Fibroblast of skin of right biceps (primary cell): ENCODE data around the gene OXLD1.

ENCODE experiments used
- DNase-seq: peaks from one replicate; pipeline ENCODE4 v3.0.0-alpha.2; 2013

The OXLD1 gene

GRCh38 chr17:81701288-81702071, 35.1 kb upstream of the OXLD1 start:
- DNase-seq: no peak

DNA sequence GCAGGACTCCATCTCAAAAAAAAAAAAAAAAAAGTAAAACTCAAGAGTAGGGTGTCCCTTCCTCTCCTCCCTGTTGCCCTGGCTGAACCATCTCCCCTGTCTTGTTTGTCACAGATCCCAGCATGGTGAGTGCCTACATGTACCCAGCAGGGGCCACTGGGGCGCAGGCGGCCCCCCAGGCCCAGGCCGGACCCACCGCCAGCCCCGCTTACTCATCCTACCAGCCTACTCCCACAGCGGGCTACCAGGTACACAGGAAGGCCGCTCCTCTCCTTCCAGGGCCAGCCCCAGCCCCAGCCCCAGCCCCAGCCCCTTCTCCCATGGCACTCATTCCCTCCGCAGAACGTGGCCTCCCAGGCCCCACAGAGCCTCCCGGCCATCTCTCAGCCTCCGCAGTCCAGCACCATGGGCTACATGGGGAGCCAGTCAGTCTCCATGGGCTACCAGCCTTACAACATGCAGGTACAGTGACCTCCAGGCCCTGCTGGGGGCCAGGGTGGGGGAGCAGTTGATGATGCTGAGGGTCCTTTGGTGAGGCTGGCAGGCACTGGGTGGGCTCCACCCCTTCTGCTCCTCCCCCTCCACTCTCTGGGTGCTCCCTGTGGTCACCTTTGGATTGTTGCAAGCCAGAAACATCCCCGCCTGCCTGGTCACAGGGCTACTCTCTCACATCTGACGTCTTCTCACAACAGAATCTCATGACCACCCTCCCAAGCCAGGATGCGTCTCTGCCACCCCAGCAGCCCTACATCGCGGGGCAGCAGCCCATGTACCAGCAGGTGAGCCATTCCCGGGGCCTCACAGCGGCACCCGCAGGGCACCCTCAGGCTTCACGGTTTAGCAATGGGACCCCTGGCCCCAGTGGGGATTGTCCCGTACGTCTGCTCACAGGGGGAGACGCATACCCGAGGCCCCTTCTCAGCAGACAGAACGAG, 34.2 kb upstream of the OXLD1 start:
- DNase-seq: no peak

DNA sequence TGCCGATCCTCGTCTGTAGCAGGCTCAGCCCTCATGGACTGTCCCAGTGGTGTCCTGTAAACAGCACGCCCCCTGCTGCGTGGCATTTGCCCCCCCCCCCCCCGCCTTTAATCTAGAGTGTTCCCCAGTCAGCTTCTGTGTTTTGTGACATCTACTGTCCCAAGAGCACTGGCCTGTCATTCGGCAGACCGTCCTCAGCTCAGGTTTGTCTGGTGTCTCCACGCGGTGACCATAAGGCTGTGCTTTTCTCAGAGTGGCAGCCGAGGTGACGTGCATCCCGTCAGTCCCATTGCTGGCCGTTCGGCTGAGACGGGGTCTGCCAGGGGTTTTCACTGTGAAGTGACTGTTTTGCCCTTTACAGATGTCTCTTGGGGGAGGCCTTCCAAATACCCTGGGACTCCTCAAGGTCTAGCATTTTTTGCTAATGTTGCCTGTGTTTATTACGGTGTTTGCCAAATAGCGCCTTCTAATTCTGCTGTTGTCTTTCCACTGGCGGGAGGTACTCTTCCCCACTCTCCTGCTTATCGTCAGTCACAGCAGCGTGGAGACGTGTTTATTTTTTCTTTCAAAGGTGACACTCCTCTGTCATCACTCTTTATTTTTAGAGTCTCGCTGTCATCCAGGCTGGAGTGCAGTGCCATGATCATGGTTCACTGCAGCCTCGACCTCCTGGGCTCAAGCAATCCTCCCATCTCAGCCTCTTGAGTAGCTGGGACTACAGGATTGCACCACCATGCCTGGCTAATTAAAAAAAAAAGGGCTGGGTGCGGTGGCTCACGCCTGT, 31.0 kb upstream of the OXLD1 start:
- DNase-seq: no peak

DNA sequence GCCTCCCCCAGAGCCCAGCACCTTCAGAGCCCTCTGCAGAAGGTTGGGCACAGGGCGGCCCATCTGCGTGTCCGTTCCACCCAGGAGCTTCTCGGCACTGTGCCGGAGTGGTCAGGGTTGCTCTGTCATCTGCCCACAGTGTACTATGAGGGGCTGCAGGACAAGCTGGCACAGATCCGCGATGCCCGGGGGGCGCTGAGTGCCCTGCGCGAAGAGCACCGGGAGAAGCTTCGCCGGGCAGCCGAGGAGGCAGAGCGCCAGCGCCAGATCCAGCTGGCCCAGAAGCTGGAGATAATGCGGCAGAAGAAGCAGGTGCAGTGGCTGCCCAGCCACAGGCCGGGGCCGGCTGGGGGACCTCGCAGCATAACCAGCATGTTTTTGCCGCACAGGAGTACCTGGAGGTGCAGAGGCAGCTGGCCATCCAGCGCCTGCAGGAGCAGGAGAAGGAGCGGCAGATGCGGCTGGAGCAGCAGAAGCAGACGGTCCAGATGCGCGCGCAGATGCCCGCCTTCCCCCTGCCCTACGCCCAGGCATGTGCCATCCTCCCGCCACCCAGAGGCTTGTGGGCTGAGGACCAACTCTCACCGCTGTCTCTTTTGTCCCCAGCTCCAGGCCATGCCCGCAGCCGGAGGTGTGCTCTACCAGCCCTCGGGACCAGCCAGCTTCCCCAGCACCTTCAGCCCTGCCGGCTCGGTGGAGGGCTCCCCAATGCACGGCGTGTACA, 30.0 kb upstream of the OXLD1 start:
- DNase-seq: no peak

DNA sequence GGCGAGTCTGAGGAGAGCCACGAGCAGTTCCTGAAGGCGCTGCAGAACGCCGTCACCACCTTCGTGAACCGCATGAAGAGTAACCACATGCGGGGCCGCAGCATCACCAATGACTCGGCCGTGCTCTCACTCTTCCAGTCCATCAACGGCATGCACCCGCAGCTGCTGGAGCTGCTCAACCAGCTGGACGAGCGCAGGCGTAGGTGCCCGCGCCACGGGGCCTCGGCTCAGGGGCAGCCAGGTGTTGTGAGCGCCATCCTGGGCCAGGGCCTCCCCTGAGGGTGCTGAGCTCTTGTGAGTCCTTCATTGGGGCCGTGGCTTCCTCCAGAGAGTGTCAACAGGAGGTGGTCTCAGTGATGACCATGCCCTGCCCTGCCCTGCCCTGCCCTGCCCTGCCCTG, 29.4 kb upstream of the OXLD1 start:
- no peak for DNase-seq

GRCh38 chr17:81695211-81695610, 28.8 kb upstream of the OXLD1 start:
- no peak for DNase-seq

- DNase-seq: no peak
These were observed 28.4 kb upstream of the OXLD1 start for GRCh38 chr17:81694810-81695209.

DNA sequence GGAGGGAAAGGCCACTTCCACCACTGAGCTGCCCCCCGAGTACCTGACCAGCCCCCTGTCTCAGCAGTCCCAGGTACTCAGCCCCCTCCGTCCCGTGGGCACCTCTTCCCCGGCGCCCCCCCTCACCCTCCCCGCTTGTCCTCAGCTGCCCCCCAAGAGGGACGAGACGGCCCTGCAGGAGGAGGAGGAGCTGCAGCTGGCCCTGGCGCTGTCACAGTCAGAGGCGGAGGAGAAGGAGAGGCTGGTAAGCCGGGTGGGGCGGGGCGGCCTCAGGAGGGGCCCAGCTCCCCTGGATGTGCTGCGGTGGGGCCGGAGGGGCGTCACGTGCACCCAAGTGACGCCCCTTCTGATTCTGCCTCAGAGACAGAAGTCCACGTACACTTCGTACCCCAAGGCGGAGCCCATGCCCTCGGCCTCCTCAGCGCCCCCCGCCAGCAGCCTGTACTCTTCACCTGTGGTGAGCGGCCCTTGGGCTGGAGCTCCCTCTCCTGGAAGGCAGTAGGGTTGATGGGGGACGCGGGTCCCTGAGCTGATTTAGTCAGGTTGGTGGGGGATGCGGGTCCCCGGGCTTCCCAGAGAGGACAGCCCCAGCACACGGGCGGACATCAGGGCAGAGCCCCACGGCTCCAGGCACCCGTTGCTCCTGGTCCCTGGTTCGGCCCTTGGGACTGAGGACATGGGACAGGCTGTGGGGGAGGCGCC, 27.3 kb upstream of the OXLD1 start:
- DNase-seq: no peak

DNA sequence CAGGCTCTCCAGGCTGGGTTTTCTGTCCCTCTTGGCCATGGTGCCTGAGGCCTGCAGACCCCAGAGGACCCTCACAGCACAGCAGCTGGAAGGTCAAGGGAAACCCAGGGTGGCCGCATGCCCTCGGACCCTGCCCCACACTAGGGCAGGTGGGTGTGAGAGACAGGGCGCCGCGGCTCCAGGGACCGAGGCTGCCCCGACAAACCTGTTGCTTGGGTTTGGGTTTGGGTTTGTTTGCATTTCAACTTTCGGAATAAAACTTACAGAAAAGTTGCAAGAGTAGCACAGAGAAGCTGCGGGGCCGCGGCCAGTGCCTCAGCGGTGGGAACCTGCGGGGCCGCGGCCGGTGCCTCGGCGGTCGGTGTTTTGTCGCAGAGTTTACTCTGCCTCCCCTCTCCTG, 25.2 kb upstream of the OXLD1 start:
- DNase-seq: no peak

DNA sequence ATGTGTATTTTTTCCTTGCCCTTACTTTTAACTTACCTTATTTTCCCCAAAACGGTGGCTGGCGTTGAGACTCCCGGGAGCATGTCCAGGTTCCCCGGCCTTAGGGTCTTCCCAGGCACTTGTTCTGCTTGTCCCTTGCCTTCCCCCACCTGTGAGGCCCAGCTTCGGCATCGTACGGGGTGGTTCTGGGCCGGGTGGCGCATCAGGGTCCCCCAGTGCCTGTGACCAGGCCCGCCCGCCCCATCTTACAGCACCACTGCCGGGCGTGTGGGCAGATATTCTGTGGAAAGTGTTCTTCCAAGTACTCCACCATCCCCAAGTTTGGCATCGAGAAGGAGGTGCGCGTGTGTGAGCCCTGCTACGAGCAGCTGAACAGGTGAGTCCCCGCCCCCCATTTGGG, 24.8 kb upstream of the OXLD1 start:
- no peak for DNase-seq

DNA sequence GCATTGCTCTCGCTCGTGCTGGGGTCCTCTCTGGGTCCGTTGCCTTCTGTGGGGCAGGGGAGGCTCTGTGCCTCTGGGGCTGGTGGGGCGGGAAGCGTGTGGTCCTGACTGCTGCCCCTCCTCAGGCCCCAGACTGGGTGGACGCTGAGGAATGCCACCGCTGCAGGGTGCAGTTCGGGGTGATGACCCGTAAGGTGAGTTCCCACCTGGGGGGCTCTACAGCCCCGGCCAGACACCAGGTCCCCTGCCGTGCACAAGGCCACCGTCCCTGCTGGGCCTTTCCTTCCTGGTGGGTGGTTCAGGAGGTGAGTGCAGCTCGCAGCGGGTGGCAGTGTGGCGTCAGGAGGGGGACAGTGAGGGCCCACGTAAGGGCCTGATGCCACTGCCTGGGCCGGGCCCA, 24.1 kb upstream of the OXLD1 start:
- no peak for DNase-seq

GRCh38 chr17:81690066-81690465, 23.7 kb upstream of the OXLD1 start:
- DNase-seq: no peak

DNA sequence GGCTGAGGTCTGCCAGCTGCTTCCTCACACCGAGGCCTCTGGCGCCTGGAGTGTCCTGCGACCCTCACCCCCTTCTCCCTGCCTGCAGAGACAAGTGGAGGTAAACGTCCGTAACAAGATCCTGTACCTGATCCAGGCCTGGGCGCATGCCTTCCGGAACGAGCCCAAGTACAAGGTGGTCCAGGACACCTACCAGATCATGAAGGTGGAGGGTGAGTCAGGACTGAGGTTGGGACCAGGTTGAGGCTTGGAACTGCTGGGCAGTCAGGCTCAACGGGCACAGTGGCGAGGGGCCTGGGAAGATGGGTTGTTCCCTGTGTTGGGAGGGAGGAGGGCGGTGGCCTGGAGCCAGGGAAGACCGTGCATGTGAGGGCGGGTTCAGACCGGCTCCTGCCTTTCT, 22.2 kb upstream of the OXLD1 start:
- no peak for DNase-seq

GRCh38 chr17:81687770-81688541, 21.6 kb upstream of the OXLD1 start:
- no peak for DNase-seq

- DNase-seq: no peak
These were observed 20.2 kb upstream of the OXLD1 start for GRCh38 chr17:81686614-81687013.

DNA sequence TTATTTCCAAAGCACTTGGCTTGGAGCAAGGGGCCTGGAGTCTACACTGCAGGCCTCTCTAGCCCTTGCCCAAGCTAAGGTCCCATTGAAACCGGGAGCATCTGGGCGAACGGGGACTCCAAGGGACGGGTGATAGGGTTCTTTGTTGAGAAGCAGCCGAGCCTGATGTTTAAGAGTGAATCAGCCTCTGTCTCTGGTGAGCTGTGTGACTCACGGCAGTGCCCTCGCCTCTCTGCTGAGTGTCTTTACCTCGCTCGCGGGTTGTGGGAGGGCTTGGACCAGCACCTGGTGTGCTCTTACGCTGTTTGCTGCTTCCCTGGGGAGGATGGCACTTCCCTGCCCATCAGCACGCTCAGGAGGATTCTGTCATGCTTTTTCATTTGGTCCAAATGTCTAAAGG, 18.7 kb upstream of the OXLD1 start:
- DNase-seq: peak; percentile 79

DNA sequence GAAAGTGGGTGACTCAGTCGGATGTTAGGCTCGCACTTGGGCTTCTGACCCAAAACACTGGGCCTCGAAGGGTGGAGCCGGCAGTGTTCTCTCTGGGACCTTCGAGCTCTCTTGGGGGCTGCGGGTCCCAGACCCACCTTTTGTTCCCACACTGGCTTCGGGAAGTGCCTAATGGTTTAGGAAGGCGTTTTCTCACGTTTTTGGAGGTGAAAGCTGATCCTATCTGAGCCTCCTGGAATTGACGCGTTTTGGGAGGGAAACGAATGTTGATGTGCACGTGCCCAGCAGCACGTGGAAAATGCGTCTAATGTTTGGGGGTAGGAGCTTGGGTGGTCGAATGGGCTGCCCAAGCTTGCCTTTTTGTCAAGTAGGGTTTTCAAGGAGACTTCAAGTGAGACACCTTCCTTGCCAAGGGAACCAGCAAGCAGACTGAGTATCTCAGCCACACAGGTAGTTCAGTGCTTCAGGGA, 18.1 kb upstream of the OXLD1 start:
- no peak for DNase-seq

DNA sequence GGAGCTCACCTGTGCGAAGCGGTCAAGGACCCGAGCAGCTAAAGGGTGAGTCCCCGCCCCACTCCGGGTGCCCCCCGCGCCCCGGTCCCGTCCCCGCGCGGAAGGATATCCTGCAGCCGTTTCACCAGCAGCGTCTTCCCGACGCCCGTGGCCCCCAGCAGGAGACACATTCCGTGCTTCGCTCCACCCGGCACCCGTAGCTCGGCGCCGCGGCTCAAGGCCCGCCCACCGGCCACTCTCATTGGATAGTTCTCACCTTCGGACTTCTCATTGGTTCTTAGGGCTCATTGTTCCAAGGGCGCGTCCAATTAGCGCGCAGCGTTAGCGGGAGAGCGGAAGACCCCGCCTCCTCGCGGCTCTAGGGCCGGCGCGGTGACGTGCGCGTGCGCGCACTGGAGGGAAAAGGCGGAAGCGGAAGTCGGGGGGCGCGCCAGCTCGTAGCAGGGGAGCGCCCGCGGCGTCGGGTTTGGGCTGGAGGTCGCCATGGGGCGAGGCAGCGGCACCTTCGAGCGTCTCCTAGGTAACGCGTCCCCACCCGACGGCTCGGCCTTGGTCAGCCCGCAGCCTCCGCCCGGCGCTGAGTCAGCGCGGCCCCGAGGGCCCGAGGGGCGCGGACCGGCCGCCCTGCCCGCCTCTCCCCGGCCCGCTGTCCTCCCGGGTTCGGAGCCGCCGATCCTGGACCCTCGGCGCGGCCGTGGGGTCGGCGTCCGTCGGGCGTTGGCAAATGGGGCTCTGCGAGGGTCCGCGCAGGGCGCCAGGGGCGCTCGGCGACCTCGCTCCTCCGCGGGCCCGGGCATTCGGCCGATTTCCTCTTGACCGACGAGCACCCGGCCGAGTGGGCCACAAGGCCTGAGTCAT, 17.4 kb upstream of the OXLD1 start, which contains the start of the genes ARL16 and HGS:
TSS of gene ARL16 (minus strand) at position 214 of the 858 bp plus-strand sequence. CDS start at position 170, 44 bp downstream.
TSS of gene HGS (plus strand) at position 428 of the 858 bp plus-strand sequence. CDS start at position 484, 56 bp downstream.
- peak; percentile 99 for DNase-seq

DNA sequence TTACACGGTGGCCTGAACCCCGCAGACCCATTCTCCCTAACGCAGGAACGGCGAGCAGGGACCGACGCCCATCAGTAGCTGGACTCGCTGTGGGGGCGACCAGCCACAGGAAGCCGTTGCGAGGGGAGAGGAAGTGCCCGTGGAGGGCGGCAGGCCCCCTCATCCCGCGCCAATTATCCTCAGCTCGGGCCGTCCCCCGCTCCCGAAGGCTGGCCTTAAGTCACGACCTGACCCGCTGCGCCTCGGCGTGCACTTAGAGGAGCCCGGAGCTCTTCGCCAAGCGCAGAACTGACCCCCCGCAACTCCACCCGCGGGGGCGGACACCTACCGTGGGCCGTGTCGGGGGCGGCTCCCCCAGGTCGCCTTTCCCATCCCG, 16.8 kb upstream of the OXLD1 start:
- DNase-seq: no peak
